Activated T-helper 1 cell treated with anti-CD3 and anti-CD28 coated beads, Interleukin-12 subunit alpha, Interleukin-12 subunit beta, Interleukin-2, Interleukin-4 antibody, amounts not matched to agents 30 ng/mL and 10 ng/mL and 1 ng/mL, durations not matched to agents 14 hours and 24 hours and 36 hours (primary cell): ENCODE data around the gene C1orf232. TPM values are rescaled to one million over a fixed set of nuclear protein-coding genes. Genes with fewer than 3 reads are reported as not detected.

Experiments
- DNase-seq: peaks from one replicate; pipeline ENCODE4 v3.0.0; 2021; ENCODE audit warnings: low spot score
- H3K27ac Mint-ChIP-seq: one replicate; pipeline ENCODE4 v1.8.0; 2021; ENCODE audit warnings: mild to moderate bottlenecking, mixed read lengths
- H3K27me3 Mint-ChIP-seq: one replicate; pipeline ENCODE4 v1.8.0; 2022; ENCODE audit warnings: mild to moderate bottlenecking, moderate library complexity, mixed read lengths; ENCODE audit not compliant: insufficient read depth
- H3K36me3 Mint-ChIP-seq: one replicate; pipeline ENCODE4 v1.8.0; 2021; ENCODE audit warnings: low read depth, mixed read lengths
- H3K4me1 Mint-ChIP-seq: one replicate; pipeline ENCODE4 v1.8.0; 2021; ENCODE audit warnings: low read depth, mixed read lengths
- H3K4me3 Mint-ChIP-seq: one replicate; pipeline ENCODE4 v1.8.0; 2021; ENCODE audit warnings: mild to moderate bottlenecking, moderate library complexity, mixed read lengths
- H3K9me3 Mint-ChIP-seq: one replicate; pipeline ENCODE4 v1.8.0; 2021; ENCODE audit warnings: mixed read lengths
- intact Hi-C: fragments of 100-400 bp; cut with micrococcal nuclease; formaldehyde crosslinking; loops from one replicate; pipeline ENCODE4 v1.15.1; 2024
- total RNA-seq: library from RNA; stranded (reverse); gene quantifications from 2 replicates; pipeline ENCODE4 v1.2.3, GENCODE V29; 2022

C1orf232 gene
- total RNA-seq, 1 donor from 2014 or later = not detected

GRCh38 chr1:26170472-26170821 is 1.7 kb upstream of the C1orf232 start:
- Mint-ChIP-seq H3K27ac (peak overlapping the region; percentile 88), H3K4me3 (peak overlapping the region; percentile 92), H3K4me1 (peaks cover 24% of the 10 kb centered on the region), H3K36me3 (peaks cover 6% of the 10 kb centered on the region), H3K27me3 (peaks cover 15% of the 10 kb centered on the region), H3K9me3 (no peaks in the 10 kb centered on the region)
- no peak for DNase-seq
- intact Hi-C loops = no loop called here

- peak within 1 kb of the TSS; percentile 92 for H3K4me3 Mint-ChIP-seq
- peak within 1 kb of the TSS; percentile 88 for H3K27ac Mint-ChIP-seq
- H3K9me3 Mint-ChIP-seq = no peaks in the 10 kb centered on the region
- H3K4me1 Mint-ChIP-seq = peaks cover 29% of the 10 kb centered on the region
- peak; percentile 85 for DNase-seq
- H3K27me3 Mint-ChIP-seq = peaks cover 17% of the 10 kb centered on the region
- H3K36me3 Mint-ChIP-seq = peaks cover 6% of the 10 kb centered on the region
- intact Hi-C loops = loop anchor here (1.0 kb wide), 3 partner anchors 64 to 221 kb away; partner anchors contain the start of gene CEP85
These were observed 1.1 kb upstream of the C1orf232 start, which contains the start of gene ZNF593 for GRCh38 chr1:26169669-26170471. Gene ZNF593 (plus strand): TSS chr1:26169908. CDS start chr1:26169984, 76 bp downstream.

DNA sequence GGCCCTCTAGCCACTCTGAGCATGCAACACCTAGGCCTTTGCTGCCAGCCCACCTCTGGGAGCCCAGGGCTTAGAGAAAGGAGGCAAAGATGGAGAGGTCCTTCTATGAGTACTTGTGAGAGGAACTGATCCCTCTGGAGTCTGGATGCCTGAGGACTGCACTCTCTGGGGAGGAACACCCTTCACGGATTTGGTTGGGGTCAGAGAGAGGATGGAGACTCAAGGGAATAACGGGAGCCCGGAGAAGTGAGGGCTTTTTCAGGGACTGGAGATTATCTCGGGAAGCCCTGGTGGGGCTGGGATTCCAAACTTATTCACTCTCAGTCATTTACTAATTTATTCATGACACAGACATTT is 413 bp upstream of the C1orf232 start:
- no peak for DNase-seq
- Mint-ChIP-seq H3K27ac (peak overlapping the region; percentile 23), H3K36me3 (peaks cover 8% of the 10 kb centered on the region), H3K27me3 (peaks cover 23% of the 10 kb centered on the region), H3K4me3 (peak overlapping the region; percentile 92), H3K9me3 (no peaks in the 10 kb centered on the region), H3K4me1 (peaks cover 29% of the 10 kb centered on the region)
- intact Hi-C loops = loop anchor here (1.0 kb wide), 3 partner anchors 65 to 222 kb away; partner anchors contain the start of gene CEP85

DNA sequence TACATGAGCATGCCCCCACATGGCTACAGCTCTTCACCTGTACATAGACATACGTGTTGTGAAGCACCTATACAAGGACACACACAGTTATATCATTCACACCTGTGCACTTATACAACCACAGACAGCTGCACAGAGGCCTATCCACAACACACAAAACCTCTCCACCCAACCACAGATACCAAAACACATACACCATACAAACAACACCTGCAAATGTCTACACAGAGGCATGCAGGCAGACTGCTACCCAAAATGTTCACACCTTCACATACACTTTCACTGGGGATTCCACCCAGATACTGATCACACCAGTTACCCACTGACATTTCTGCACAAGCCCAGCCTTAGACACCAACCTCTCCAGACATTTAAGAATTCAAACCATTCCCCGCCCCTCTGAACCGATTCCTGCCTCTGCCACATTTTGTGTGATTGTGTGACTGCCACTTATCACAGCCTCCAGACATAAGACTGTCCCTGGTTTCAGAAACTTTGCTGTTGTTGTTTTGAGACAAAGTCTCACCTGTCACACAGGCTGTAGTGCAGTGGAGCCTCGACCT is 2.0 kb downstream of the C1orf232 start:
- no peak for DNase-seq
- intact Hi-C loops = no loop called here
- Mint-ChIP-seq H3K27ac (no peak overlapping the region), H3K4me3 (no peak overlapping the region), H3K27me3 (peaks cover 33% of the 10 kb centered on the region), H3K4me1 (peaks cover 34% of the 10 kb centered on the region), H3K36me3 (peaks cover 6% of the 10 kb centered on the region), H3K9me3 (no peaks in the 10 kb centered on the region)

DNA sequence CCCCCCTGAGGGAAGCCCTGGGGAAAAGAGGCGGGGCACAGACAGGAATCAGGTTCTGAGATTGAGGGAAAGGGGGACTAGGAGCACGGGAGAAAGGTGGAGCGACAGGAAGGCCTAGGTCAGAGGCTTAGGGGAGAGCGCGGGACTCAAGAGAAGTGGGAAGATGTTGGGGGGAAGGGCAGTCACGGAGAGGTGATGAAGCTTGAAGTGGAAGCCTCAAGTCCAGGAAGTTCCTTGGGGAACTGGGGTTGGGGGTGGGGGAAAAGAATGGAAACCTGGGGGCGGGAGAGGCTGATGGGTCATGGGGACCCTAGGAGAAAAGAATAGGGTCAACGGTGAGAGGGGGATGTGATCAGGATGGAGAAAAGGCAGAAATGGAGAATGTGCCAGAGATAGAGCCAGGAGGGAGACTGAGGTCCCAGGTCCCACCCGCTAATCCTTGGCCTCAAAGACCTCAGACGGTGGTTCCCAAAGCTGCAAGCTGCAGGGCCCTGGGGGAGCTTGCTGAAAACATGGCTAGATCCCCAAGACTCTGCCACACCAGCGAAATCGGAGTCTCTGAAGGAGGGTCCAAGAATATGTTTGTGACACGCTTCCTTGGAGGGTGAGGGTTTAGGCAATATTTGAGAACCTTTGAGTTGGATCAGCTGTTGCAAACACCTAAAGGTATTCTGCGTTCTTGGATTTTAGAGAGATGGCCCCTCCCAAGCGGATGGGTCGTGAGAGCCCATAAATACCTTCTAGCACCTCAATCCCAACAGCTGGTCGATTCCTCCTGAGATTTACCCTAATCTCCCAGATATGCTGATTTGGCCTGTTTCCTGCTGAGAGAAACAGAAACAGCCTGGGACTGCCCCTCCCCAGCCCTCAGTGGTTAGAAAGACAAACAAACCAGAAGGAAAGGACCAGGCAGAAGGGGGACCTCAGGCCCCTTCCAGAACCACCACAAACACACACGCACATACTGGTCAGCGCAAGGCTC is 3.6 kb downstream of the C1orf232 start:
- Mint-ChIP-seq H3K27ac (no peak overlapping the region), H3K27me3 (peaks cover 42% of the 10 kb centered on the region), H3K36me3 (peaks cover 2% of the 10 kb centered on the region), H3K4me1 (peaks cover 23% of the 10 kb centered on the region), H3K4me3 (peak overlapping the region; percentile 49), H3K9me3 (no peaks in the 10 kb centered on the region)
- intact Hi-C loops = loop anchor here (1.0 kb wide), 2 partner anchors 60 to 129 kb away; no protein-coding TSS in a partner anchor
- DNase-seq = no peak

- intact Hi-C loops = loop anchor here (1.0 kb wide), 1 partner anchor 128 kb away; no protein-coding TSS in a partner anchor
- no peak overlapping the region for H3K27ac Mint-ChIP-seq
- peak overlapping the region; percentile 49 for H3K4me3 Mint-ChIP-seq
- H3K9me3 Mint-ChIP-seq = no peaks in the 10 kb centered on the region
- peaks cover 47% of the 10 kb centered on the region for H3K27me3 Mint-ChIP-seq
- DNase-seq = peak; percentile 41
- peaks cover 2% of the 10 kb centered on the region for H3K36me3 Mint-ChIP-seq
- H3K4me1 Mint-ChIP-seq = peaks cover 22% of the 10 kb centered on the region
These were observed 4.5 kb downstream of the C1orf232 start for GRCh38 chr1:26164036-26164860.

DNA sequence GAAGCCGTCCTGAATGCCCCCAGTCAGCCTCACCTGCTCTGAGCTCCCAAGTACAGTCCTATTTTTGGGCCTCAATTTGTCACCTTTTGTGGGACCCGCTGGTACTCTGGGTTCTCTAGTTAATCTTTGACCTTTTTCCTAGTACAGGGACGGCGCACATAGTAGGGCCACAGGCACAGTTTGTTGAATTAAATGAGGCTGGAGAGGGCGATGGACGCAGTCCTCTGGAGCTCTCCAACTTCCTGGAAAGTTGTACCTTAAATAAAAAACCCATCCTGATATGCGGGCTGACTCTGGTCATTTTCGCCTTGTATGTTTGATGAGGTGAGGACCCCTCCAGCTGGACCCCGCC is 5.1 kb downstream of the C1orf232 start:
- H3K9me3 Mint-ChIP-seq = no peaks in the 10 kb centered on the region
- H3K4me3 Mint-ChIP-seq = no peak overlapping the region
- no peak overlapping the region for H3K27ac Mint-ChIP-seq
- H3K4me1 Mint-ChIP-seq = peaks cover 22% of the 10 kb centered on the region
- DNase-seq = no peak
- H3K27me3 Mint-ChIP-seq = peaks cover 42% of the 10 kb centered on the region
- intact Hi-C loops = loop anchor here (1.0 kb wide), 1 partner anchor 127 kb away; no protein-coding TSS in a partner anchor
- peaks cover 2% of the 10 kb centered on the region for H3K36me3 Mint-ChIP-seq

DNA sequence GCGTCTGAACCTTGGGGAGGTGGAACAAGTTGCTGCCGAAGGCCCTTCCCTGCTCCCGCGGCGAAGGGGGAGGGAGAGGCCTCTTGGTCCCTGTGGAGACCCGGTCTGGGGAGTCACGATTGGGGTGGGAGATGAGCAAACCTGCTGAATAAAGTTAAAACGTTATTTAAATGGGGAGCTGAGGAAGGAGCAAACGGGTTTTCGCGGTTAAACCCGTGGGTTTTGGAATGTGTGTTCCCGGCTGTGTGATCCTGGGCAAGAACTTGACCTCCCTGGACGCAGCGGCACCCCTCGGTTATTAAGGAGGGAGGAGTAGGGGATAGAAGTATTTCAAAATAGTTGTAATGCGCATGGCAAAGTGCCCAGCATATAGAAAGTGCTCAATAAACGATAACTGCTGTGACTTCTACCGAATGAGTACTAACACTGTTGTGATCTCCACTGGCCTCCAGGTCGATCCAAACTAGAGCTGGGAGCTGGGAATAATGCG is 6.5 kb downstream of the C1orf232 start:
- Mint-ChIP-seq H3K4me3 (peak overlapping the region; percentile 56), H3K4me1 (peaks cover 22% of the 10 kb centered on the region), H3K36me3 (peaks cover 2% of the 10 kb centered on the region), H3K27ac (no peak overlapping the region), H3K27me3 (peaks cover 49% of the 10 kb centered on the region), H3K9me3 (no peaks in the 10 kb centered on the region)
- no peak for DNase-seq
- intact Hi-C loops = no loop called here

DNA sequence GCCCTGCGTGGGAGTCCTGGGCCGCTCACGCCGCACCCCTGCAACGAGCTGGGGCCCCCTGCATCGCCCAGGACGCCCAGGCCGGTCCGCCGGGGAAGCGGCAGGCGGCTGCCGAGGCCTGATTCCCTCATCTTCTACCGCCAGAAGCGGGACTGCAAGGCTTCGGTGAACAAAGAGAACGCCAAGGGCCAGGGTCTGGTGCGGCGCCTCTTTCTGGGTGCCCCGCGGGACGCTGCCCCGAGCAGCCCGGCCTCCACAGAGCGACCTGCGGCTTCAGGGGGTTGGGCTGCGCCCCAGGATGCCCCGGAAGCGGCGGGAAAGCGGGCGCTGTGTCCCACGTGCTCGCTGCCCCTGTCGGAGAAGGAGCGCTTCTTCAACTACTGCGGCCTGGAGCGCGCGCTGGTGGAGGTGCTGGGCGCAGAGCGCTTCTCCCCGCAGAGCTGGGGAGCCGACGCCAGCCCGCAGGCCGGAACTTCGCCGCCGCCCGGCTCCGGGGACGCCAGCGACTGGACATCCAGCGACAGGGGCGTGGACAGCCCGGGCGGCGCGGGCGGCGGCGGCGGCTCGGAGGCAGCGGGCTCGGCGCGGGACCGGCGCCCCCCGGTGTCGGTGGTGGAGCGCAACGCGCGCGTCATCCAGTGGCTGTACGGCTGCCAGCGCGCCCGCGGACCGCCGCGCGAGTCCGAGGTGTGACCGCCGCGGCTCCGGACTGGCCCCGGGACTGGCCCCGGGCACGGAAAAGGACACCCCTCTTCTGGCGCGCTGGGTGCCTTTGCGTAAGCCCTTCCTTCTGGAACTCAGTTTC is 7.1 kb downstream of the C1orf232 start:
- H3K36me3 Mint-ChIP-seq = peaks cover 2% of the 10 kb centered on the region
- H3K27ac Mint-ChIP-seq = no peak overlapping the region
- no peak for DNase-seq
- H3K4me1 Mint-ChIP-seq = peaks cover 18% of the 10 kb centered on the region
- no peaks in the 10 kb centered on the region for H3K9me3 Mint-ChIP-seq
- peaks cover 50% of the 10 kb centered on the region for H3K27me3 Mint-ChIP-seq
- intact Hi-C loops = no loop called here
- H3K4me3 Mint-ChIP-seq = peak overlapping the region; percentile 56

DNA sequence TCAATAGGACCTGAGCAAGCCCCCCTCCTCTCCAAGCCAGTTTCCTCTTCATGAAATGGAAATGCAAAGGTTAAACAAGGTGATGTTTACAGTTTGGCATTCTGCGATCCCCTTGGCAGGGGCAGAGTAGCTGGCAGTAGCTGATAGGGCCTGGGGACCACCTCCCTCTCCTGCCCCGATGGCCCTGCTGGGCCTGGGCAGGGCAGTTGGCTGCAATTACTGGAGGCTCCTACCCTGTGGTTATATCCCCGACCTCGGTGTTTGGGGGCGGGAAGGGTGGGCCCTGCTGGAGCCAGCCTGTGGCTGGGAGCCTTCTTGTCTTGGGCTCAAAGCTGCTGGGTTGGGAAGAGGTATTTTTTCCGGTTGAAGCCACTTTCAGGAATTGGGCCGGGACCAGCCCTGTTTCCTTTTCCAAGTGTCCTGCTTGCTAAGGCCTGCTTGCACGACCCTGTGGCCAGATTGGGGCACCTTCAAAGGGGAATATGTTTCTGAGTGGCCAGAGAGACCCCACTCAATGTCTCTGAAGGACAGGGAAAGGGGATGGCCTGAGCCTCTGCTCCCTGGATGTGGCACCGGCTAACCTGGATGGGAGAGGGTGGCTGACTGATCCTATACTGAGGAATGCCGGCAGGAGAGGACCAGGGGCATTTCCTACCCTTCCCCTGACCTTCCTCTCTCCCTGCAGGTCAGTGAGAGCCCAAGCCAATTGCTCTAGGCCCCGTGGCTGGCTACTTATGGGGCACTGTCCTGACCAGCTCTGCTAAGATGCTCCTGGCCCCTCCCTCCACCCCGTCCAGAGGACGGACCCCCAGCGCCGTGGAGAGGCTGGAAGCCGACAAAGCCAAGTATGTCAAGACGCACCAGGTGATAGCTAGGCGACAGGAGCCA is 8.0 kb downstream of the C1orf232 start:
- intact Hi-C loops = no loop called here
- H3K4me3 Mint-ChIP-seq = no peak overlapping the region
- no peak overlapping the region for H3K27ac Mint-ChIP-seq
- H3K4me1 Mint-ChIP-seq = peaks cover 12% of the 10 kb centered on the region
- H3K27me3 Mint-ChIP-seq = peaks cover 55% of the 10 kb centered on the region
- H3K36me3 Mint-ChIP-seq = peaks cover 2% of the 10 kb centered on the region
- DNase-seq = no peak
- H3K9me3 Mint-ChIP-seq = no peaks in the 10 kb centered on the region

DNA sequence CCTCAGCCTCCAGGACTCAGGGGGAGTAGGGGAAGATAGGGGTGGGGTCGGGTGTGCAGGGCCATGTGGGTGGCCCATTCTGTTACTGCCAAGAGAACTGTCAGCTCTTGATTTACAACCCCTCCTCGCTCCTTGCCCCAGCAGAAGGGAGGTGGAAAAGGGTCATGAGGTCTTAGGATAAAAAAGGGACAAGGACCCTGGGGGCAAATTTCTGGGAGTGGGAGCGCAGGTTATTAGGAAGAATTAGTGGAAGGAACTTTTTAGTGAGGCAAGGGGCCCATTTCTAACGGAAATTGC is 9.1 kb downstream of the C1orf232 start:
- H3K27me3 Mint-ChIP-seq = peaks cover 63% of the 10 kb centered on the region
- peaks cover 5% of the 10 kb centered on the region for H3K4me1 Mint-ChIP-seq
- H3K9me3 Mint-ChIP-seq = no peaks in the 10 kb centered on the region
- intact Hi-C loops = no loop called here
- H3K27ac Mint-ChIP-seq = no peak overlapping the region
- no peak overlapping the region for H3K4me3 Mint-ChIP-seq
- peaks cover under 1% of the 10 kb centered on the region for H3K36me3 Mint-ChIP-seq
- DNase-seq = no peak
